ENCODE data around the gene SLMAP.

Gene SLMAP

GRCh38 chr3:57896031-57896430 lies 139.9 kb downstream of the SLMAP start:
- DNase-seq, result no peak

- no peak for DNase-seq
Observed at GRCh38 chr3:57896691-57897090, 140.6 kb downstream of the SLMAP start.

- DNase-seq, result no peak
Observed at GRCh38 chr3:57900786-57901185, 144.7 kb downstream of the SLMAP start.

- no peak for DNase-seq
Observed at GRCh38 chr3:57903124-57903890, 147.2 kb downstream of the SLMAP start.

- DNase-seq, result no peak
Observed at GRCh38 chr3:57910990-57911389, 154.9 kb downstream of the SLMAP start.

GRCh38 chr3:57911593-57911992 lies 155.5 kb downstream of the SLMAP start:
- DNase-seq, result no peak

- no peak for DNase-seq
Observed at GRCh38 chr3:57917601-57918000, 161.5 kb downstream of the SLMAP start.

- no peak for DNase-seq
Observed at GRCh38 chr3:57918123-57918837, 162.2 kb downstream of the SLMAP start.

- DNase-seq, result no peak
Observed at GRCh38 chr3:57919987-57920386, 163.9 kb downstream of the SLMAP start.

- no peak for DNase-seq
Observed at GRCh38 chr3:57923101-57923500, 167.0 kb downstream of the SLMAP start.

- DNase-seq, result no peak
Observed at GRCh38 chr3:57923752-57924151, 167.6 kb downstream of the SLMAP start.

- no peak for DNase-seq
Observed at GRCh38 chr3:57927166-57927565, 171.1 kb downstream of the SLMAP start.

GRCh38 chr3:57927916-57928315 lies 171.8 kb downstream of the SLMAP start:
- DNase-seq, result no peak

- no peak for DNase-seq
Observed at GRCh38 chr3:57928511-57928910, 172.4 kb downstream of the SLMAP start.

- DNase-seq, result no peak
Observed at GRCh38 chr3:57929988-57930387, 173.9 kb downstream of the SLMAP start.

GRCh38 chr3:57933602-57934001 lies 177.5 kb downstream of the SLMAP start:
- DNase-seq, result no peak

- DNase-seq, result no peak
Observed at GRCh38 chr3:57934373-57934772, 178.3 kb downstream of the SLMAP start.

GRCh38 chr3:57935539-57935938 lies 179.4 kb downstream of the SLMAP start:
- no peak for DNase-seq

- no peak for DNase-seq
Observed at GRCh38 chr3:57937092-57937491, 181.0 kb downstream of the SLMAP start.

- no peak for DNase-seq
Observed at GRCh38 chr3:57939775-57940174, 183.7 kb downstream of the SLMAP start.

GRCh38 chr3:57942388-57942787 lies 186.3 kb downstream of the SLMAP start:
- no peak for DNase-seq

GRCh38 chr3:57942872-57943283 lies 186.8 kb downstream of the SLMAP start:
- no peak for DNase-seq

- no peak for DNase-seq
Observed at GRCh38 chr3:57943525-57944495, 187.7 kb downstream of the SLMAP start.

All from T1000 (cell line).